PFSK-1 (cell line): ENCODE measurements around the gene FEZ2.

Experiments used
- FOXP2 ChIP-seq: optimal IDR thresholded peaks from 2 replicates; pipeline ENCODE3; 2011; ENCODE audit warnings: borderline replicate concordance, control low read depth, inconsistent platforms; ENCODE audit not compliant: insufficient read depth; ENCODE audit errors: extremely low read length, extremely low read depth
- POLR2AphosphoS5 ChIP-seq: IDR thresholded peaks from 2 replicates; pipeline ENCODE4 v1.6.1; 2012; ENCODE audit warnings: low read depth, mild to moderate bottlenecking, control low read depth, low read length, moderate library complexity
- REST ChIP-seq, 2 experiments: IDR thresholded peaks; 2 replicates each; pipeline versions ENCODE4 v1.6.1 to v1.8.0; 2011 to 2012; ENCODE audit warnings: low read depth in 2 of 2, low read length in 2 of 2, control low read depth in 1 of 2, inconsistent platforms in 1 of 2, mild to moderate bottlenecking in 1 of 2, moderate library complexity in 1 of 2; ENCODE audit not compliant: insufficient read depth in 1 of 2
- SIN3A ChIP-seq: IDR thresholded peaks from 2 replicates; pipeline ENCODE4 v1.6.1; 2012; ENCODE audit warnings: mild to moderate bottlenecking, low read length, moderate library complexity, borderline replicate concordance; ENCODE audit not compliant: insufficient read depth
- TAF1 ChIP-seq: IDR thresholded peaks from 2 replicates; pipeline ENCODE4 v1.6.1; 2012; ENCODE audit warnings: low read length, control low read depth, borderline replicate concordance; ENCODE audit not compliant: insufficient read depth

Gene FEZ2

GRCh38 chr2:36534275-36534799, 63.6 kb downstream of the FEZ2 start:
- TF ChIP-seq POLR2AphosphoS5, result no peak
- TF ChIP-seq FOXP2, result no peak
- TF ChIP-seq SIN3A, result no peak
- TF ChIP-seq TAF1, result no peak
- TF ChIP-seq REST (IDR thresholded peaks at IDR 0.05; ENCODE audit: insufficient read depth in 1 of 2, low read depth in 2 of 2, low read length in 2 of 2), result no peak

GRCh38 chr2:36530983-36531354, 67.0 kb downstream of the FEZ2 start:
- TF ChIP-seq REST (IDR thresholded peaks at IDR 0.05; ENCODE audit: insufficient read depth in 1 of 2, low read depth in 2 of 2, low read length in 2 of 2) (no peak), POLR2AphosphoS5 (no peak), TAF1 (no peak), FOXP2 (no peak), SIN3A (no peak)

GRCh38 chr2:36530178-36530982, 67.6 kb downstream of the FEZ2 start:
- TF ChIP-seq SIN3A (no peak), POLR2AphosphoS5 (no peak), REST (IDR thresholded peaks at IDR 0.05; ENCODE audit: insufficient read depth in 1 of 2, low read depth in 2 of 2, low read length in 2 of 2) (no peak), FOXP2 (no peak), TAF1 (no peak)

GRCh38 chr2:36528766-36529392, 69.1 kb downstream of the FEZ2 start:
- no peak for TF ChIP-seq POLR2AphosphoS5
- no peak for TF ChIP-seq FOXP2
- no peak for TF ChIP-seq SIN3A
- TF ChIP-seq REST (IDR thresholded peaks at IDR 0.05; ENCODE audit: insufficient read depth in 1 of 2, low read depth in 2 of 2, low read length in 2 of 2), result no peak
- no peak for TF ChIP-seq TAF1
